Aorta (tissue), 5 donors: ENCODE measurements around the gene PELI2. TPM values are rescaled to one million over a fixed set of nuclear protein-coding genes. Genes with fewer than 3 reads are reported as not detected.

Experiments used
- ATAC-seq: fragments of 200-7000 bp; cut with Tn5 transposase; one replicate; pipeline ENCODE4 v1.9.1; 2022; ENCODE audit warnings: moderate library complexity; ENCODE audit not compliant: low FRiP score
- DNase-seq, 2 donors: peaks; one replicate each; pipeline ENCODE4 v3.0.0-alpha.2; 2020
- H3K27ac ChIP-seq, 2 donors: one replicate each; pipeline ENCODE4 v1.5.1; 2013; ENCODE audit warnings: low read length in 2 of 2, mild to moderate bottlenecking in 2 of 2, moderate library complexity in 2 of 2, control low read depth in 1 of 2, inconsistent platforms in 1 of 2, low read depth in 1 of 2
- H3K27me3 ChIP-seq, 2 donors: one replicate each; pipeline ENCODE4 v1.6.1; 2013; ENCODE audit warnings: control low read depth in 1 of 2, low read length in 1 of 2, mild to moderate bottlenecking in 1 of 2, moderate library complexity in 1 of 2; ENCODE audit not compliant: insufficient read depth in 2 of 2, control insufficient read depth in 1 of 2
- H3K36me3 ChIP-seq, 2 donors: one replicate each; pipeline ENCODE4 v1.6.1; 2013; ENCODE audit warnings: control low read depth in 1 of 2, low read length in 1 of 2, mild to moderate bottlenecking in 1 of 2; ENCODE audit not compliant: insufficient read depth in 2 of 2, control insufficient read depth in 1 of 2
- H3K4me1 ChIP-seq, 2 donors: one replicate each; pipeline ENCODE4 v1.6.1; 2013; ENCODE audit warnings: low read length in 2 of 2, control low read depth in 1 of 2, mild to moderate bottlenecking in 1 of 2, moderate library complexity in 1 of 2; ENCODE audit not compliant: insufficient read depth in 2 of 2, control insufficient read depth in 1 of 2
- H3K4me3 ChIP-seq, 2 donors: one replicate each; pipeline ENCODE4 v1.5.1; 2013; ENCODE audit warnings: low read length in 2 of 2, control low read depth in 1 of 2, mild to moderate bottlenecking in 1 of 2
- H3K9me3 ChIP-seq: one replicate; pipeline ENCODE4 v1.6.1; 2013; ENCODE audit warnings: mild to moderate bottlenecking, low read length; ENCODE audit not compliant: control insufficient read depth
- WGBS, 2 donors: extraction: QIAGEN DNeasy Blood & Tissue Kit; methylation state at CpG; one replicate each; pipeline ENCODE4 v1.1.7; 2013; 5-methylcytosine and 5-hydroxymethylcytosine counted together
- intact Hi-C, 2 donors: fragments of 100-400 bp; cut with DNase I; formaldehyde crosslinking; loops; one replicate each; pipeline versions ENCODE4 v1.14.2 to v1.15.0; 2022
- polyA plus RNA-seq, 2 donors: library from polyadenylated mRNA; stranded (reverse); fragments of 200-250 nt; gene quantifications; one replicate each; pipeline ENCODE4 v1.2.3, GENCODE V29; 2013
- total RNA-seq, 2 donors: library from RNA; stranded (reverse); fragmentation: NEBNext Ultra II Directional; extraction: Animal tissue kit (Norgen Biotek cat#: 25700); gene quantifications; one replicate each; pipeline ENCODE4 v1.2.1, GENCODE V29; 2021
- donor health status: healthy with polysubstance abuse.
- donor health status: Bipolar disorder and iron deficiency.
- donor health status: DM: no; HTN: no; CAD: no.
- donor health status: DM: no; HTN: no; CAD: no.
- donor health status: DM: yes; HTN: yes; CAD: no.

Gene PELI2
- total and polyA plus RNA-seq, 4 donors = 3.6 to 22.8 (median 14.6) TPM

GRCh38 chr14:56328021-56328420 is 209.8 kb downstream of the PELI2 start:
- 84 to 90% methylated on average over 3 of the region's 3 CpGs for WGBS, 2 donors
- no peaks in the 10 kb centered on the region for H3K9me3 ChIP-seq
- intact Hi-C loops = no loop called here
- DNase-seq = no peak
- H3K4me3 ChIP-seq = no peak overlapping the region
- H3K27me3 ChIP-seq = no peaks in the 10 kb centered on the region
- no peaks in the 10 kb centered on the region for H3K4me1 ChIP-seq
- no peak for ATAC-seq
- no peak overlapping the region for H3K27ac ChIP-seq
- no peaks in the 10 kb centered on the region for H3K36me3 ChIP-seq

GRCh38 chr14:56331592-56332216 is 213.5 kb downstream of the PELI2 start:
- Histone ChIP-seq H3K27ac (no peak overlapping the region), H3K27me3 (no peaks in the 10 kb centered on the region), H3K4me1 (no peaks in the 10 kb centered on the region), H3K9me3 (no peaks in the 10 kb centered on the region), H3K36me3 (no peaks in the 10 kb centered on the region), H3K4me3 (no peak overlapping the region)
- intact Hi-C loops = loop anchor here in 1 of 2 donors (10.0 kb wide), 1 partner anchor 477 kb away; no protein-coding TSS in a partner anchor
- ATAC-seq (no peak), DNase-seq (no peak)
- WGBS, 2 donors = 82 to 88% methylated on average over 7 of the region's 7 CpGs

- DNase-seq (no peak), ATAC-seq (peak; percentile 39)
- Histone ChIP-seq H3K27ac (no peak overlapping the region), H3K4me1 (no peaks in the 10 kb centered on the region), H3K4me3 (no peak overlapping the region), H3K27me3 (no peaks in the 10 kb centered on the region), H3K36me3 (no peaks in the 10 kb centered on the region), H3K9me3 (no peaks in the 10 kb centered on the region)
- 67 to 73% methylated on average over 9 of the region's 9 CpGs for WGBS, 2 donors
- intact Hi-C loops = loop anchor here in 1 of 2 donors (10.0 kb wide), 1 partner anchor 479 kb away; no protein-coding TSS in a partner anchor
These were observed 215.4 kb downstream of the PELI2 start for GRCh38 chr14:56333359-56334292.

GRCh38 chr14:56334458-56334857 is 216.2 kb downstream of the PELI2 start:
- no peak overlapping the region for H3K4me3 ChIP-seq
- 55 to 57% methylated on average over 1 of the region's 1 CpG for WGBS, 2 donors
- H3K27ac ChIP-seq = no peak overlapping the region
- H3K36me3 ChIP-seq = no peaks in the 10 kb centered on the region
- intact Hi-C loops = loop anchor here in 1 of 2 donors (10.0 kb wide), 1 partner anchor 480 kb away; no protein-coding TSS in a partner anchor
- no peak for ATAC-seq
- no peak for DNase-seq
- no peaks in the 10 kb centered on the region for H3K4me1 ChIP-seq
- H3K9me3 ChIP-seq = no peaks in the 10 kb centered on the region
- H3K27me3 ChIP-seq = no peaks in the 10 kb centered on the region

- 65 to 87% methylated on average over 4 of the region's 4 CpGs for WGBS, 2 donors
- DNase-seq = no peak
- ATAC-seq = no peak
- Histone ChIP-seq H3K9me3 (no peaks in the 10 kb centered on the region), H3K27me3 (no peaks in the 10 kb centered on the region), H3K27ac (no peak overlapping the region), H3K4me1 (peaks cover 2 to 8% of the 10 kb centered on the region in 2 donors), H3K36me3 (no peaks in the 10 kb centered on the region), H3K4me3 (no peak overlapping the region)
- intact Hi-C loops = loop anchor here in 1 of 2 donors (10.0 kb wide), 1 partner anchor 484 kb away; no protein-coding TSS in a partner anchor
These were observed 220.5 kb downstream of the PELI2 start for GRCh38 chr14:56338674-56339073.

- ATAC-seq (peak; percentile 91), DNase-seq (peak; percentile 84 to 91)
- no peak overlapping the region for H3K4me3 ChIP-seq
- no peaks in the 10 kb centered on the region for H3K9me3 ChIP-seq
- intact Hi-C loops = loop anchor here (5.0 to 10.0 kb wide), 4 partner anchors 37 to 485 kb away; partner anchors contain the start of gene PELI2 (in 1 of the 2)
- no peaks in the 10 kb centered on the region for H3K27me3 ChIP-seq
- 38 to 41% methylated on average over 9 of the region's 9 CpGs for WGBS, 2 donors
- no peak overlapping the region for H3K27ac ChIP-seq
- H3K36me3 ChIP-seq = no peaks in the 10 kb centered on the region
- H3K4me1 ChIP-seq = peaks cover 2 to 8% of the 10 kb centered on the region in 2 donors
These were observed 221.9 kb downstream of the PELI2 start for GRCh38 chr14:56339855-56340701.

- DNase-seq = no peak
- H3K4me1 ChIP-seq = peaks cover 2 to 8% of the 10 kb centered on the region in 2 donors
- no peaks in the 10 kb centered on the region for H3K27me3 ChIP-seq
- intact Hi-C loops = loop anchor here in 1 of 2 donors (5.0 kb wide), 3 partner anchors 36 to 224 kb away; partner anchors contain the start of gene PELI2
- peak overlapping the region in 1 of 2 donors; percentile 37 for H3K27ac ChIP-seq
- 35 to 64% methylated on average over 1 of the region's 1 CpG for WGBS, 2 donors
- no peaks in the 10 kb centered on the region for H3K36me3 ChIP-seq
- no peaks in the 10 kb centered on the region for H3K9me3 ChIP-seq
- no peak for ATAC-seq
- no peak overlapping the region for H3K4me3 ChIP-seq
These were observed 222.7 kb downstream of the PELI2 start for GRCh38 chr14:56340932-56341331.
